HEK293T (cell line): ENCODE data around the gene WDR53.

Experiments
- BHLHE40 ChIP-seq: fragments of 450-650 bp; IDR thresholded peaks from 2 replicates; pipeline ENCODE4 v1.6.1; 2016; ENCODE audit warnings: mild to moderate bottlenecking, moderate library complexity, borderline replicate concordance
- CTBP1 ChIP-seq: fragments of 450-650 bp; IDR thresholded peaks from 2 replicates; pipeline ENCODE4 v1.6.1; 2016; ENCODE audit warnings: borderline replicate concordance
- ELF4 ChIP-seq: fragments of 450-650 bp; IDR thresholded peaks from 2 replicates; pipeline ENCODE4 v1.6.1; 2017; ENCODE audit warnings: antibody characterized with exemption
- FOXA1 ChIP-seq: fragments of 450-650 bp; IDR thresholded peaks from 2 replicates; pipeline ENCODE4 v1.6.1; 2016; ENCODE audit warnings: mild to moderate bottlenecking
- FOXM1 ChIP-seq: fragments of 450-650 bp; IDR thresholded peaks from 2 replicates; pipeline ENCODE4 v1.6.1; 2017; ENCODE audit warnings: mild to moderate bottlenecking, borderline replicate concordance
- LEF1 ChIP-seq: fragments of 450-650 bp; IDR thresholded peaks from 2 replicates; pipeline ENCODE4 v1.6.1; 2017; ENCODE audit warnings: mild to moderate bottlenecking, borderline replicate concordance
- NFRKB ChIP-seq: fragments of 450-650 bp; IDR thresholded peaks from 2 replicates; pipeline ENCODE4 v1.6.1; 2016; ENCODE audit warnings: mild to moderate bottlenecking, moderate library complexity
- SP1 ChIP-seq: fragments of 450-650 bp; IDR thresholded peaks from 2 replicates; pipeline ENCODE4 v1.6.1; 2017
- SUZ12 ChIP-seq: fragments of 450-650 bp; IDR thresholded peaks from 2 replicates; pipeline ENCODE4 v1.6.1; 2016; ENCODE audit warnings: mild to moderate bottlenecking
- TARDBP ChIP-seq: fragments of 450-650 bp; IDR thresholded peaks from 2 replicates; pipeline ENCODE4 v1.6.1; 2016
- ZNF384 ChIP-seq: fragments of 450-650 bp; IDR thresholded peaks from 2 replicates; pipeline ENCODE4 v1.6.1; 2016
- TF ChIP-seq, protein P1 (sequence below): fragments of 450-650 bp; IDR thresholded peaks from 2 replicates; pipeline ENCODE4 v1.6.1; 2016

GRCh38 chr3:196514913-196515621, 53.3 kb downstream of the WDR53 start, which contains the start of gene SMCO1:
- TF ChIP-seq ZNF384, result no peak
- TF ChIP-seq BHLHE40, result no peak
- no peak for TF ChIP-seq NFRKB
- no peak for TF ChIP-seq ELF4
- TF ChIP-seq FOXM1, result no peak
- TF ChIP-seq SP1, result no peak
- no peak for TF ChIP-seq SUZ12
- TF ChIP-seq CTBP1, result no peak
- no peak for TF ChIP-seq FOXA1
- TF ChIP-seq, protein P1, sequence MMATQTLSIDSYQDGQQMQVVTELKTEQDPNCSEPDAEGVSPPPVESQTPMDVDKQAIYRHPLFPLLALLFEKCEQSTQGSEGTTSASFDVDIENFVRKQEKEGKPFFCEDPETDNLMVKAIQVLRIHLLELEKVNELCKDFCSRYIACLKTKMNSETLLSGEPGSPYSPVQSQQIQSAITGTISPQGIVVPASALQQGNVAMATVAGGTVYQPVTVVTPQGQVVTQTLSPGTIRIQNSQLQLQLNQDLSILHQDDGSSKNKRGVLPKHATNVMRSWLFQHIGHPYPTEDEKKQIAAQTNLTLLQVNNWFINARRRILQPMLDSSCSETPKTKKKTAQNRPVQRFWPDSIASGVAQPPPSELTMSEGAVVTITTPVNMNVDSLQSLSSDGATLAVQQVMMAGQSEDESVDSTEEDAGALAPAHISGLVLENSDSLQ, result no peak
- no peak for TF ChIP-seq TARDBP
- no peak for TF ChIP-seq LEF1
